CD4-positive, alpha-beta T cell treated with Interleukin-10 for 1 hour (primary cell): Measurements from ENCODE around the gene MMP26.

Source experiments
- DNase-seq: peaks from one replicate; pipeline ENCODE4 v3.0.0-alpha.2; 2020

Gene MMP26

DNA sequence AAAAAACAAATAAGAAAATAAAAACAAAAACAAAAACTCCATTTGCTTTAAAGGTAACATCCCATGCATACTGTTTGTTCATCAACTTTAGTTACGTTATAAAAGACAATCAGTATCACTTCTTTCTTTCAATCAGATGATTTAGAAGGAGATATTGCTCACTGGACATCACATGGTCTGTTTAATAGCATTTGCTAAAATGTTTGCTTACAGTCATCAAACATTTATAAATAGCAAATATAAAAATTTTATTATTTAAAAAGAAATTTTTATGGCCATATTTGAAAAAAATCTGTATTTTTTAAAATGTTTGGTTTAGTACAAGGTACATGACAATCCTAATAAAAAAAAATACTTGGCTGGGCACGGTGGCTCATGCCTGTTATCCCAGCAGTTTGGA lies 22.6 kb downstream of the MMP26 start:
- no peak for DNase-seq

GRCh38 chr11:4740735-4741134 lies 36.2 kb downstream of the MMP26 start:
- DNase-seq: no peak

GRCh38 chr11:4748438-4748837 lies 43.9 kb downstream of the MMP26 start:
- no peak for DNase-seq

DNA sequence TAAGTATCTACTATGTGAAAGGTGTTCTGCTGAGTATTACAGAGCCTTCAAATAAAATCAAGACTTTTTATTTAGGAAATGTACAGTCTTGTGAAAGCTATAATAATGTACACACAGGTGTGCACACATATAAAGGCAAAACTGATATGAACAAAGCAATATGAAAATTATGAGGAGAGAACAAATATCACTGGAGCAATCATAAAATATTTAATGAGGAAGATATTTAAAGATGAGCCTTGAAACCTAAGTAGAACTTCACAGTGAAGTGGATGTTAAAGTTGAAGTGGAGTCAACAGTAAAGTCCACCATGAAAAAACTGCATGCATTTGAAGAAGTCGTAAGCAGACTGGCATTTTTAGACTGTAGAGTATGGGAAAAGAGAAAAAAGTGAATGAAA lies 46.6 kb downstream of the MMP26 start:
- no peak for DNase-seq
